HG03039 (cell line): ENCODE measurements around the gene HSPG2.
"Not testable (repeated sequence)": the region's sequence is repeated elsewhere in the genome, so short reads cannot be mapped to it uniquely, and the experiment has no call there.

Experiments
- ATAC-seq: cut with Tn5 transposase; IDR thresholded peaks from one replicate; pipeline ENCODE4 v1.9.1; 2021; ENCODE audit warnings: mild to moderate bottlenecking, moderate library complexity; ENCODE audit not compliant: unreplicated experiment

Gene HSPG2

DNA sequence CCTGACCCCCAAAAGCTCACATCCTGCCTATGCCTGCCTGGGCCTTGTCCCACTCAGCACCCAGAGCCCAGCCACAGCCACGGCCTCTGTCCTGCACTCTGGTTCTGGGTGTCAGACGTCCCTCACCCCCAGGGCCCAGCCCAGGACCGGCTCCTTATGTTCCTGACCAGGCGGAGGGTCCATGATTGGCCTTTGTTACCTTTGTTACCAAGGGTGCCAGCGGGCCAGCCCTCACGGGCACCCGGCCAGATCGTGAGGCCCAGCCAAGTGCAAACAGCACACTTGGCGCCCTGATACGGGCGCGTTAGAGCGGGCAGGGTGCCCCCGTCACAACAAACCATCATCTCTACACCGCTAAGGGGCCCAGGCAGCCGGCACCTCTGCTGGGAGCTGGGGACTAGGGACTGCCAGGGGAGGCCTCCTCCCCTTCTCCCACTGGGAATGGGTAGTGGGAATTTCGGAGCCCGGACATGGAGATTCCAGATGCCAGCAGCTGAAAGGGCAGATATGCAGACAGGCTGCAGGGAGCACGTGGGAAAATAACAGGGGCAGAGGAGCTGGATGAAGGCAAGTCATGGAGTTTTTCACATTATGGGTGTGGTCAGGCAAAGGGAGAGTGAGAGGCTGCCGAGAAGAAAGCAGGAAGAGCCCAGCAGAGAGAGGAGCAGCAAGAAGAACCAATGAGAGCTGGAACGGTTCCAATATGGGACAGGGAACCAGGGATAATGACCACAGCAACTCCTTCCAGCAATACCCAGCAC is 22.1 kb downstream of the HSPG2 start:
- ATAC-seq, result no peak

DNA sequence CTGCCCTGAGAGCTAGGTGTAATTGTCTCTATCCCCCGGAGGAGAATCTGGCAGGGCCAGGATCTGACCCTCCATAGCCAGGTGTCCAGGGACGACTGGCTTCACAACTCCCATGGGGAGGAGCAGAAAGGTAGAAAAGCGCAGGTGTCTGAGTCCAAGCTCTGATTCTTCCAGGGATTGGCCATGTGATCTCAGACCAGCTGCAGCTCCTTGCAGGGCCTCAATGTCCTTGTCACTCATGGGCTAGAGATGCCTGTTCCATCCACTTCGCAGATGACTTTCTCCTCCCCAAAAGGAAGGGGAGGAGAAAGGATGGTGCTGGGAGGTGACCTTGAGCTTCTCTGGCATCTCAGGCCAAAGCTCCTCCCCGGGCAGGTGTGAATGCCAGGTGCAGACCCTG is 22.7 kb downstream of the HSPG2 start:
- no peak for ATAC-seq

GRCh38 chr1:21913763-21914162 is 23.3 kb downstream of the HSPG2 start:
- ATAC-seq, result no peak

GRCh38 chr1:21913258-21913657 is 23.9 kb downstream of the HSPG2 start:
- ATAC-seq, result no peak

- ATAC-seq, result no peak
Measured at GRCh38 chr1:21912038-21912758, 24.9 kb downstream of the HSPG2 start.

DNA sequence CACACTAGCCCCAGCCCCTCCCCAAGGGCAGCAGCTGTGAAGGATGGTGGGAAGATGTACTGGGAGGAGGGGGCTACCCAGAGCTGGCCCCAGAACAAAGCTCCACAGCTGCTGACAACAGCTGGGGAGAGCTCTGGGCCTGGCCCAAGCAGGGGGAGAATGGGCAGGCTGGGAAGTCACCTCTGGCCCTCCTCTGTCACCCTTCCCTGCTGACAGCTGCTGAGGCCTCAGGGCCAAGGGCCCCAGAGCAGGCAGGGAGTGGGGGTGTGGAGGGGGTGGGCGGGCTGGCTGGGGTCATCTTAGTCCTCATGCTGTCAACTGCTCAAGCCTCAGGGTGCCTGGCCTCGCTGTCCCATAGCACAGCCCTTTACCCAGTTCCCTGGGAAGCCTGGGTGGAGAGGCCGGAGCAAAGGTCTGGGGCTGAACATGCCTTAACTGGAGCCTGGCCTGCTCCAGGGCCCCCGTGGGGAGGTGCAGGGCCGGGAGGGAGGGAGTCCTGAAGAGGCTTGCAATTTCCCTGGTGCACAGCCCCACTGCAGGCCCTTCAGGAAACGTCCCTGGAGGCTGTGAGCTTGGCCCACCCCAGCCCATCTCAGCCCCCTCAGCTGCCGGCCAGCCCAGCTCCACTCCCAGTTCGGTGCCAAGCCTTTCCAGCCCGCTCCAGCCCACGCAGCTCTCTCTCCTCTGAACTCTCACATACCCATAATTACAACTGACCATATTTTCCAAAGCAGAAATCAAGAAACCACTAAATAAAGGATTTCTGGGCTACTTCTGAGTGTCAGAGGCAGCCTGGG is 25.7 kb downstream of the HSPG2 start:
- no peak for ATAC-seq

GRCh38 chr1:21910558-21911204 is 26.4 kb downstream of the HSPG2 start:
- ATAC-seq, result no peak

DNA sequence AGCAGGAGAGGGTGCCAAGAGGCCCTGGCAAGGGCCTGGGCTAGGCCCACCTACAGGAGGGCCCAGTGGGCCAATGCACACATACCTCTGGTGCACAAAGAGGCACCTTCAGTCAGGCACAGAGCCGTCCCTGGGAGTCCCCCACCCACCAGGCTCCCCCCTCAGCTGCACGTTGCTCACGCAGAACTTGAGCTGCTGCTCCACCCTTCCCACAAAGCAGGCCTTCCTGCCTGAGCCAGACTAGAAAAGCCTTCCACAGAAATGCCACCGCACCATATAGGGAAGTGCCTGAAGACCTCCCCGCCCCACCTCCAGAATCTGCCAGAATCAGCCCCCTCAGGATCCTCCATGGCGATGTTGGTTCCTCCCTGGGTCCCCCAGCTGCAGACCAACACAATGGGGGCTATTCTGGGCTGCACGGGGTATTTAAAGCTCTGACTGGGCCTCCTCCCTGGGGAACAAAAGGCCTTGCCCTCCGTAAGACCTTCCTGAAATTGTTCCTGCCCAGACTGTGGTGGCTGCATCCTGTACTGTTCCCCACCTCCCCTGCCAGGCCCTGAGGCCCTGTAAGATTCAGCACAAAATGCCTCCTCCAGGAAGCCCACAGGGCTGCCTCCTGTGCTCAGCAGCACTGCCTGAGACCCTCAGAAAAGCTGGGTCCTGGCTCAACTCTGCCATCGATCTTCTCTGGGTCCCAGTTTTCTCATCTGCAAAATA is 27.2 kb downstream of the HSPG2 start:
- ATAC-seq, result no peak

GRCh38 chr1:21909286-21909759 is 27.8 kb downstream of the HSPG2 start:
- no peak for ATAC-seq

DNA sequence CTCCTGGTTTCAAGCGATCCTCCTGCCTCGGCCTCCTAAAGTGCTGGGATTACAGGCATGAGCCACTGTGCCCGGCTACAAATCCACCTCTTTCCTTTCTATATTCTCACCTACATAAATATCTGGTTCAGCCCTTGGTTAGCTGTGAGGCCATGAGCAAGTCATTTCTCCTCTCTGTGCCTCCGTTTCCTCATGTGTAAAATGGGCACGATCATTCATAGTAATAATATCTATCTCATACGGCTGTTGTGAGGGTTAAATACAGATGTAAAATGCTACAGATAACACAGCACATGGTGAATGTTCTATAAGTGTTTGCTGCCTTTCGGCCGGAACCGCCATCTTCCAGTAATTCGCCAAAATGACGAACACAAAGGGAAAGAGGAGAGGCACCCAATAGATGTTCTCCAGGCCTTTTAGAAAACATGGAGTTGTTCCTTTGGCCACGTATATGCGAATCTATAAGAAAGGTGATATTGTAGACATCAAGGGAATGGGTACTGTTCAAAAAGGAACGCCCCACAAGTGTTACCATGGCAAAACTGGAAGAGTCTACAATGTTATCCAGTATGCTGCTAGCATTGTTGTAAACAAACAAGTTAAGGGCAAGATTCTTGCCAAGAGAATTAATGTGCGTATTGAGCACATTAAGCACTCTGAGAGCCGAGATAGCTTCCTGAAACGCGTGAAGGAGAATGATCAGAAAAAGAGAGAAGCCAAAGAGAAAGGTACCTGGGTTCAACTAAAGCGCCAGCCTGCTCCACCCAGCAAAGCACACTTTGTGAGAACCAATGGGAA is 29.2 kb downstream of the HSPG2 start:
- not testable (repeated sequence) for ATAC-seq

DNA sequence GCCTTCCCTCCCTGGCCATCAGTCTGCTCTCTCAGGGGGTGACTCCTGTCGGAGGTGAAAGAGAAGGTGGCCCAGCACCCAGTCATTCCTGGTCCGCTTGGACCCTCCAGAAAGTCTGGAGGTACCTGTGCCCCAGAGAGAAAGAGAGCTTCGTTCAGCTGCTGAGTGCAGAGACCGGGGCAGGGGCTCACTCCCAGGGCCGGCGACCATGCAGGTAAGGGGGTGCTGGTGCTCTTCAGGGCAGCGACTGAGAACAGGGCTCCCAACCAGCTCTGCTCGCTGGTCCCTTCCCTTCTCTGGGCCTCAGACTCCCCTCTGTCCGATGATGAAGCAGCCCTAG is 30.1 kb downstream of the HSPG2 start:
- no peak for ATAC-seq

- no peak for ATAC-seq
Measured at GRCh38 chr1:21906173-21907078, 30.7 kb downstream of the HSPG2 start.

- no peak for ATAC-seq
Measured at GRCh38 chr1:21904704-21905520, 32.2 kb downstream of the HSPG2 start.

DNA sequence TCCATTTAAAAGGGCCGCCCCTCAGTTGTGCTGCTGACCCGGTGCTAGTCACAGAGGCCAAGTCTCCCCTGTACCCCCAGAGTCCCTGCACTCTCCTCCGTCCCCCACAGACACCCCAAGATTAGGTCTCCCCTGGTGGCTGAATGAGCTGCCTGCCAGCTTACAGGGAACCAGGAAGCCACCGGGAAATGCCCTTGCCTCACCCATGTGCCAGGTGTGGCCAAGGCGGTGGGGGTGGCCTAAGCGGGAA is 32.7 kb downstream of the HSPG2 start:
- no peak for ATAC-seq

GRCh38 chr1:21903638-21904453 is 33.3 kb downstream of the HSPG2 start:
- no peak for ATAC-seq

DNA sequence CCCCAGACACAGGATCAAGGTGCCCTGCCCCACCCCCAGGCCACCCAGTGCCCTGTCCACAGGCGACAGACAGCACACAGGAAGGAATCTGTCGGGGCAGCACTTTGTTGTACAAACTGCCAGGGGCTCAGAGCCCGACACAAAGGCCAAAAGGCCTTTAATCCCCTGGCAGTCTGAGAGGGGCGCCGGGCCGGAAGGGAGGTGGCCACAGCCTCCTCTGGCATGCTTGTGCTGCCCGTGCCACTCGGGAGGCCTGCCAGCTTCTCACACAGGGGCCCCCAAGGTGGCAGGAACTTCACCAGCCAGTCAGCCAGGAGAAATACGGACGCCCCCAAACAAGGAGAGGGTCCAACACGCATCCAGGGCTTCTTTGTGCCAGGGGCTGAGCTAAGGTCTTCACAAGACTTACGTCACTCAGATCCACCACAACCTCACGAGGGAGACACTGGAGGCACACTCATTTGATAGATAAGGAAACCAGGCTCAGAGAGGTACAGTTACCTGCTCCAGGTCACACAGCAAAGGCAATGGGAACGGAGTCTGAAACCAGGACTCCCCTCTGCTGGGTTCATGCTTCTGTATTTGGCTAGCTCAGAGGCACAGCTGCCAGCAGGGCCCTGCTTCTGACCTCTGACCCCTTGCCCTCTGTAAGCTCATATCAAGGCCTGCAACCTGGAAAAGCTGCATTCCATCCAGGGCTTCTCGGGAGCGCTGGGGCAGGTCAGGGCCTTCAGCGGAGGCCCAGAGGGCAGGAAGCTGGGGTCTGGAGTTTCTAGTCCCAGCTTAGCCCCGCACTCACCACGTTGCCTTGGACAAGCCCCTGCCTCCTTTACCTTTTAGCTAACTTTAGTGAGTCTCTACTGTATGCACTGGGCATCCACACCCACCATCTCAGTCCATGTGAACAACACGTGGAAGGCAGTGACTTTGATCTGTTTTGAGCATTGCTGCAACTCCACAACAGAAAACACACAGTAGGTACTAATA is 34.8 kb downstream of the HSPG2 start:
- no peak for ATAC-seq
